Measurements from ENCODE around the gene TET1. TPM values are rescaled to one million over a fixed set of nuclear protein-coding genes. Genes with fewer than 3 reads are reported as not detected.
"Not testable (repeated sequence)": the region's sequence is repeated elsewhere in the genome, so short reads cannot be mapped to it uniquely, and the experiment has no call there.

TET1 gene
- total RNA-seq, 2 experiments from 2014 or later = 0.48 to 0.57 TPM

DNA sequence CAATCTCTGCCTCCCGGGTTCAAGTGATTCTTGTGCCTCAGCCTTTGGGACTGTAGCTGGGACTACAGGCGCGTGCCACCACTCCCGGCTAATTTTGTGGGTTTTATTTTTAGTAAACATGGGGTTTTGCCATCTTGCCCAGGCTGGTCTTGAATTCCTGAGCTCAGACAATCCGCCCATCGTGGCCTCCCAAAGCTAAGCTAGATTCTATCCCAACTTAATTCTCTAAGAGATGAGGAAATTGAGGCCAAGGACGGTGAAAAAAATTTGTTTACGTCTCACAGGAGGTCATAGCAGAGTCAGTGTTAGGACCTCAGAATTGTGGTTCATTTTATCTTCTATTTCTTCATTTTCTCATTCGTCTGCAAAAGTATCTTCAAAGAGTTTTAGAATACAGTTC is 167.0 kb downstream of the TET1 start:
- Mint-ChIP-seq H3K9me3 (no peaks in the 10 kb centered on the region), H3K4me1 (ENCODE audit: low read depth) (peaks cover 16% of the 10 kb centered on the region), H3K4me3 (no peak overlapping the region), H3K27me3 (ENCODE audit: low read depth) (no peaks in the 10 kb centered on the region), H3K36me3 (ENCODE audit: low read depth) (peaks cover 45% of the 10 kb centered on the region), H3K27ac (no peak overlapping the region)
- DNase-seq = no peak
- intact Hi-C loops (cut with micrococcal nuclease) = loop anchor here (10.0 kb wide), 2 partner anchors 398 to 842 kb away; partner anchors contain the start of genes SIRT1 and VPS26A
- CTCF ChIA-PET = interaction anchor here (0.6 kb wide), 2 partner anchors 23 to 584 kb away, joined by 3 to 6 read pairs; no protein-coding TSS in a partner anchor

DNA sequence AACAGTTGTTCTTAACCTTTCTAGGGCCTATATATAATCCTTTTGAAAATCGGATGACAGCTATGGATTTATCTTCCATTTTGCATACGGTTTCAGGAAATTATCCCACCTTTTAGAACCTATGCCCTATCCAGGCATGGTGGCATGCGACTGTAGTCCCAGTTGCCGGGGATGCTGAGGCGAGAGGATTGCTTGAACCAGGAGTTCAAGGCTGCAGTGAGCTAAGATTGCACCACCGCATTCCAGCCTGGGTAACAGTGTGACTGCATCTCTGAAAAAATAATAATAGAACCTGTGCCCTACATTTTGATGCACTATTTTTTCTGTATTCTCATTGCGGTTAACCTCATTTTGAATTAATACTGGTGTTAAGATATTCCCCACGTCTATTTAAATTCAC is 172.5 kb downstream of the TET1 start:
- CTCF ChIA-PET = no interaction called here
- Mint-ChIP-seq H3K36me3 (ENCODE audit: low read depth) (peaks cover 33% of the 10 kb centered on the region), H3K4me3 (no peak overlapping the region), H3K4me1 (ENCODE audit: low read depth) (peaks cover 2% of the 10 kb centered on the region), H3K27ac (no peak overlapping the region), H3K27me3 (ENCODE audit: low read depth) (no peaks in the 10 kb centered on the region), H3K9me3 (no peaks in the 10 kb centered on the region)
- no peak for DNase-seq
- intact Hi-C loops (cut with micrococcal nuclease) = no loop called here

DNA sequence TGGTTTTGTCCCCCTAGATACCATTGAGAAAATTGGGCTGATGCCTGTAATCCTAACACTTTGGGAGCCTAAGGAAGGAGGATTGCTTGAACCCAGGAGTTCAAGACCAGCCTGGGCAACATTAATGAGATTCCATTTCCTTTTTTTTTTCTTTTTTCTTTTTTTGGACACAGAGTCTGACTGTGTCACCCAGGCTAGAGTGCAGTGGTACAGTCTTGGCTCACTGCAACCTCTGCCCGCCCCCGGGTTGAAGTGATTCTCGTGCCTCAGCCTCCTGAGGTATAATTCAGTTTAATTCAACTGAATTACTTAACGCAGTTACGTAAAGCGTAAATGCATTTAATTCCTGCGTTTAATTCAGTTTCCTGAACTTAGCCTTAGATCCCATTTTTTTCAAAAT is 174.2 kb downstream of the TET1 start:
- Mint-ChIP-seq H3K27ac (no peak overlapping the region), H3K9me3 (no peaks in the 10 kb centered on the region), H3K36me3 (ENCODE audit: low read depth) (peaks cover 32% of the 10 kb centered on the region), H3K27me3 (ENCODE audit: low read depth) (no peaks in the 10 kb centered on the region), H3K4me3 (no peak overlapping the region), H3K4me1 (ENCODE audit: low read depth) (no peaks in the 10 kb centered on the region)
- intact Hi-C loops (cut with micrococcal nuclease) = no loop called here
- no peak for DNase-seq
- CTCF ChIA-PET = no interaction called here

DNA sequence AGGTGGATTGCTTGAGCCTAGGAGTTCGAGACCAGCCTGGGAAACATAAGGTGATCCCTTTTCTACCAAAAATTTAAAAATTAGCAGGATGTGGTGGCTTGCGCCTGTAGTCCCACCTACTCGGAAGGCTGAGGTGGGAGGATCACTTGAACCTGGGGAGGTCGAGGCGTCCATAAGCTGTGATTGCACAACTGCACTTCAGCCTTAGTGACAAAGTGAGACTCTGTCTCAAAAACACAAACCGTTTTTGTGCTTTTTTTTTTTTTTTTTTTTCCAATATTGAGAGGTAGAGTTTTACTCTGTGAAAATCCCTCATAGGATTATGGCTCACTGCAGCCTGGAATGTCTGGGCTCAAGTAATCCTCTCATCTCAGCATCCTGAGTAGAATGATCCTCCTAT is 175.0 kb downstream of the TET1 start:
- H3K27me3 Mint-ChIP-seq (ENCODE audit: low read depth) = no peaks in the 10 kb centered on the region
- peaks cover 31% of the 10 kb centered on the region for H3K36me3 Mint-ChIP-seq (ENCODE audit: low read depth)
- H3K4me1 Mint-ChIP-seq (ENCODE audit: low read depth) = no peaks in the 10 kb centered on the region
- no peaks in the 10 kb centered on the region for H3K9me3 Mint-ChIP-seq
- CTCF ChIA-PET = interaction anchor here (1.6 kb wide), 1 partner anchor 328 kb away, joined by 3 read pairs; the partner anchor contains the start of gene RUFY2
- no peak for DNase-seq
- no peak overlapping the region for H3K27ac Mint-ChIP-seq
- intact Hi-C loops (cut with micrococcal nuclease) = no loop called here
- H3K4me3 Mint-ChIP-seq = no peak overlapping the region

DNA sequence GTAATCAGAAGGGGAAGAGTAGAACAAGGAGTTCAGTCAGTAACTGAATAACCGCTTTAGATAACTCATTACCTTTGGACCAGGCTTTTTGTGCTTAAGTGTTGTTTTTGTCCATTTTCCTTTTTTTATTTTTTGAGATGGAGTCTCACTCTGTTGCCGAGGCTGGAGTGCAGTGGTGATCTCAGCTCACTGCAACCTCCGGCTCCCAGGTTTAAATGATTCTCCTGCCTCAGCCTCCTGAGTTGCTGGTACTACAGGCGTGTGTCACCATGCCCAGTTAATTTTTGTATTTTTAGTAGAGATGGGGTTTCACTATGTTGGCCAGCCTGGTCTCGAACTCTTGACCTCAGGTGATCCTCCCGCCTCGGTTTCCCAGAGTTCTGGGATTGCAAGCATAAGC is 175.6 kb downstream of the TET1 start:
- H3K36me3 Mint-ChIP-seq (ENCODE audit: low read depth) = peaks cover 31% of the 10 kb centered on the region
- H3K9me3 Mint-ChIP-seq; H3K4me3 Mint-ChIP-seq; intact Hi-C loops (cut with micrococcal nuclease); H3K27ac Mint-ChIP-seq; H3K4me1 Mint-ChIP-seq (ENCODE audit: low read depth); H3K27me3 Mint-ChIP-seq (ENCODE audit: low read depth); DNase-seq: not testable (repeated sequence)
- CTCF ChIA-PET = interaction anchor here (1.6 kb wide), 1 partner anchor 329 kb away, joined by 3 read pairs; the partner anchor contains the start of gene RUFY2

DNA sequence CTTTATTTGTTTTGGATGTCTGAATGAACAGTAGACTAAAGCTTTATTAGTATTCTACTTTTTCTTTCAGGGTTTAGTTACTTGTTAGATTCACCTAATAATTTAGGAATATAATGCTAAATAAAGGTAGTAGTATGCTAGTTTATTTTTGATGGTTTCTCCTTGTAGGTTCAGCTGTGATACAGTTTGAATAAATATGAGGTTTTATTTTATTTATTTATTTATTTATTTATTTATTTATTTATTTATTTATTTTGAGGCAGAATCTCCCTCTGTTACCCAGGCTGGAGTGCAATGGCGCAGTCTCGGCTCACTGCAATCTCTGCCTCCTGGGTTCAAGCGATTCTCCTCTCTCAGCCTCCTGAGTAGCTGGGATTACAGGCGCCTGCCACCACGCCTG is 180.5 kb downstream of the TET1 start:
- H3K9me3 Mint-ChIP-seq; H3K4me3 Mint-ChIP-seq; H3K27ac Mint-ChIP-seq; H3K27me3 Mint-ChIP-seq (ENCODE audit: low read depth); DNase-seq; H3K4me1 Mint-ChIP-seq (ENCODE audit: low read depth); intact Hi-C loops (cut with micrococcal nuclease): not testable (repeated sequence)
- CTCF ChIA-PET = interaction anchor here (0.6 to 0.8 kb wide), 3 partner anchors 10 to 243 kb away, joined by 3 to 4 read pairs (median 4); no protein-coding TSS in a partner anchor
- H3K36me3 Mint-ChIP-seq (ENCODE audit: low read depth) = peaks cover 34% of the 10 kb centered on the region

DNA sequence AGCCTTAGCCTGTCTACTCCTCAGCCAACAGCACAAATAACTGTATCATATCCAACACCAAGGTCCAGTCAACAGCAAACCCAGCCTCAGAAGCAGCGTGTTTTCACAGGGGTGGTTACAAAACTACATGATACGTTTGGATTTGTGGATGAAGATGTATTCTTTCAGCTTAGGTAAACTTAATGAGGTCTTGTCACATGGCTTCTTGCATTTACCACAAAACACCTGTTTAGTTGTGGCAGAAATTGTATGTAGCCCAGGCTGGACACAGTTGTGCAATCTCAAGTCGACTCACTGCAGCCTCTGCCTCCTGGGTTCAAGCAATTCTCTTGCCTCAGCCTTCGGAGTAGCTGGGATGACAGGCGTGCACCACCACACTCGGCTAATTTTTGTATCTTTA is 182.3 kb downstream of the TET1 start:
- peaks cover 29% of the 10 kb centered on the region for H3K36me3 Mint-ChIP-seq (ENCODE audit: low read depth)
- DNase-seq = no peak
- CTCF ChIA-PET = no interaction called here
- intact Hi-C loops (cut with micrococcal nuclease) = no loop called here
- no peaks in the 10 kb centered on the region for H3K4me1 Mint-ChIP-seq (ENCODE audit: low read depth)
- no peaks in the 10 kb centered on the region for H3K27me3 Mint-ChIP-seq (ENCODE audit: low read depth)
- no peak overlapping the region for H3K27ac Mint-ChIP-seq
- H3K4me3 Mint-ChIP-seq = no peak overlapping the region
- H3K9me3 Mint-ChIP-seq = no peaks in the 10 kb centered on the region

Other genes with a start within 250 kb of the TET1 start
- gene HNRNPH3, start 228.3 kb upstream of the TET1 start, total RNA-seq = 100 to 1,000 TPM; 145 to 150 TPM
- 1 to 10 TPM; 1.3 to 2.2 TPM for gene PBLD, start 227.4 kb upstream of the TET1 start, total RNA-seq
- 1 to 10 TPM; 5.2 to 6.7 TPM for gene RUFY2, start 153.1 kb upstream of the TET1 start, total RNA-seq
- 10 to 100 TPM; 50.2 to 51.4 TPM for gene DNA2, start 88.4 kb upstream of the TET1 start, total RNA-seq
- 10 to 100 TPM in 1 of 2 experiments, 1 to 10 TPM in 1; 9.8 to 10.8 TPM for gene SLC25A16, start 32.8 kb upstream of the TET1 start, total RNA-seq
- gene CCAR1, start 160.9 kb downstream of the TET1 start, total RNA-seq = 10 to 100 TPM; 80.7 to 87.9 TPM